HG03039 (cell line): ENCODE data around the gene UFL1.
"Not testable (repeated sequence)": the region's sequence is repeated elsewhere in the genome, so short reads cannot be mapped to it uniquely, and the experiment has no call there.

Experiments used
- ATAC-seq: cut with Tn5 transposase; IDR thresholded peaks from one replicate; pipeline ENCODE4 v1.9.1; 2021; ENCODE audit warnings: mild to moderate bottlenecking, moderate library complexity; ENCODE audit not compliant: unreplicated experiment

Gene UFL1

GRCh38 chr6:96521644-96522464, at the start of gene UFL1:
Gene UFL1 (plus strand): TSS chr6:96521806. CDS start chr6:96521874, 68 bp downstream.
- ATAC-seq: peak; percentile 96

GRCh38 chr6:96472291-96472690, 49.3 kb upstream of the UFL1 start:
- not testable (repeated sequence) for ATAC-seq

GRCh38 chr6:96478695-96479094, 42.9 kb upstream of the UFL1 start:
- no peak for ATAC-seq

DNA sequence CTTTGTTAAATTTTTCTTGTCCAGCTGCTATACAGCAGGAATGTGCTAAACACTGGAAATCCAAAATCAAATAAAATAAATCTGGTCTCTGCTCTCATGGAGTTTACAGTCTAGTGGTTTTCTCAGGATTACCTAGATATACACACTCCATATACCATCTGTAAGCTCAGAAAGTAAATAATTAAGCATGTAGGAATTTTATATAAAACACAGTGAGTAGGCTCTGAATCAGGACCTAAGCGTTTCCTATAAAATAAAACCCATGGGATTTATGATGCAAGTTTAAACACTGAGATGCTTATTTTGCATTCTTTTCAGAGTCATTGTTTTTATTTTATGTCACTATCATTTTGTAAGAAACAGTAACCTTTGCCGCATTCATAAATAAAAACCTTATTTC, 29.7 kb upstream of the UFL1 start:
- ATAC-seq: no peak

DNA sequence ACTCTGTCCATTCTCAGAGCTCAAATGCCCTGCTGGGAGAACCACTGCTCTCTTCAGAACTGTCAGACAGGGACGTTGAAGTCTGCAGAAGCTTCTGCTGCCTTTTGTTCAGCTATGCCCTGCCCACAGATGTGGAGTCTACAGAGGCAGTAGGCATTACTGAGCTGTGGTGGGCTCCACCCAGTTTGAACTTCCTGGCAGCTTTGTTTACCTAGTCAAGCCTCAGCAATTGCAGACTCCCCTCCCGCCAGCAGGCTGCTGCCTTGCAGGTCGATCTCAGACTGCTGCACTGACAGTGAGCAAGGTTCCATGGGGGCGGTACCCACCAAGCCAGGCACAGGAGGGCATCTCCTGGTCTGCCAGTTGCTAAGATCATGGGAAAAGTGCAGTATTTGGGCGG, 21.8 kb upstream of the UFL1 start:
- no peak for ATAC-seq

DNA sequence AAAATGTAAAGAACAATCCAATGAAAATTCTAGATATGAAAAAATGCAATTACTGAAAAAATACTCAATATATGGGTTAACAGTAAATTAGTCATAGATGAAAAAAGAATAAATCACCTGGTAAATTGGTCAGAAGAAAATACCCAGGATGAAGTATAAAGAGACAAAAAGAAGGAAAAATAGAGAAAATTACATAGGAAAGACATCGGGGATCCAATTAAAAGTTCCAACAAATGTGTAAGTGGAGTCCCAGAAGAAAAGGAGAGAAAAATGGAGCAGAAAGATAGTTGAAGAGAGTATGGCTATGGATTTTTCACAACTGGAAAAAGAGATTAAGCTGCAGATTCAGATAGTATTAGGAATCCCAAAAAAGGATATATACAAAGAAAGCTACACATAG, 18.7 kb upstream of the UFL1 start:
- ATAC-seq: no peak

DNA sequence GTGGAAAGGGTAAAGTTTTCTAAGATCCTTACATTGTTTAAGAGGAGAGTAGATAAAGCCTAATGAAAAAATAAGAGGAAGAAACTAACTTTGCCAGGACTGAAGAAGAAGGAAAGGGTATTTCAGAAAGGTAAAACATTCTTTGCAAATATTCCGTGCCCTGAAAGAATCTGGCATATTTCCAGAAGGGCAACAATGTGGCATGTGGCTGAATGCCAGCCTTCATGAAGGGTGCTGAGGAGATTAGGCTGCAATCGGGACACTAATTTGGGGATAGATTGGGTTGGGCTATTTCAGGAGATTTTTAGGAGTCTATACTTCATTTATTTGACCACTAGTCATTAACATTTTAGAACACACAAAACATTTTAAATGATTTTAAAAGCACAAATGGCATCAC, 16.2 kb upstream of the UFL1 start:
- ATAC-seq: no peak

GRCh38 chr6:96509281-96509680, 12.3 kb upstream of the UFL1 start:
- ATAC-seq: no peak

GRCh38 chr6:96520171-96521115, 1.2 kb upstream of the UFL1 start:
- ATAC-seq: no peak

GRCh38 chr6:96521306-96521643, 331 bp upstream of the UFL1 start:
- peak; percentile 17 for ATAC-seq

DNA sequence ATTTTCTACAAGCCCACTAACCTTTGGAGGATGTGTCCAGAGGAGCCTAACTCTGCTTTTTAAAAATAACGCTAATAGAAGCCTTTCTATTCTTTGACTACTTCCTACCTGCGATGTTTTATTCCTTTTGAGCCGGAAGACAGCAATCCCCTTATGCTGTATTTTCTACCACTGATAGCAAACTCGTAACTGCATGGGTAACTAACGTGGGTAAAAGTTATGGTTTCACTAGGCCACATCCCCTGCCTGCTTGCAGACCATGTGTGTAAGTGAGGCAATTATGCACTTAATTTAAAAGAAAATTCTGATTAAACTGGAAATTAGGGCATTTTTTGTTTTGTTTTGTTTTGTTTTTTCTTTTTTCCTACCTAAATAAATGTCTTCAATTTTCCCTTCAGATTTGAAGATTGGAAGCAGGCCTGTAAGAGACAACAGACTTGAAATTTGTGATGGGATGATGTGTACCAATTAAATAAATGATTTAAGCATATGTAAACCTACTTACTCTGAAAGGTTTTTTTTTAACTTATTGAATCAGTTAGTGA, 931 bp downstream of the UFL1 start:
- peak; percentile 21 for ATAC-seq

DNA sequence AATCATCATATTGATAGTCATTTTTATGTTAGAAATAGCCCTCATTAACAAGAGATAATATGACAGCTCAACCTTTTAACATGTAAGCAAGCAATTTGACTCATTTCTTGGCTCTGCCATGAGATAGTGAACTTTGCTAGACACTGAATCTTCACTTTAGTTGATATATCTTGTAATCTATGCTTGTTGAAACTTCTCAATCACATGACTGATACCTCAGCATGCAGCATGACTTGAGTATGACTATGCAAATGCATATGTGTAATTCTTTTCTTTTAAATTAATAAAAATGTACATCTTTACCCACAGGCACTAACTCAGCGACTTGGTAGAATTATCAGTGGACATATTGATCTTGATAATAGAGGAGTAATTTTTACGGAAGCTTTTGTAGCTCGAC, 6.6 kb downstream of the UFL1 start:
- no peak for ATAC-seq

GRCh38 chr6:96532399-96532798, 10.8 kb downstream of the UFL1 start:
- ATAC-seq: no peak

- ATAC-seq: no peak
Measured at GRCh38 chr6:96537726-96538125, 16.1 kb downstream of the UFL1 start.

DNA sequence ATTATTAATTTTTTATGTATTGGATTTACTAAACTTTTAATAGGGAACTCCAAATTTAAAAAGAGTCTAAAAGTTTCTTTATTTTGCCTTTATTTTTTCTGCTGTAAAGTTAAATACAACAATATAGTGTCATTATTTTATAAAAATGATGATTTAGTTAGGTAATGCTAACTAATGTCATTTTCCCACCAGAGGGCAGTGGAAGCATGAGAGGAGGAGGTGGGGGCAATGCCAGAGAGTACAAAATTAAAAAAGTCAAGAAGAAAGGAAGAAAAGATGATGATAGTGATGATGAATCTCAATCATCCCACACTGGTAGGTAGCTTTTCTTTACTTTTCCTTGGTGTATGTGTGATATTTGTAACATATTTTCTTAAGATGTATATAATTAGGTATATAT, 21.1 kb downstream of the UFL1 start:
- ATAC-seq: no peak

- ATAC-seq: no peak
Measured at GRCh38 chr6:96545882-96546281, 24.3 kb downstream of the UFL1 start.

DNA sequence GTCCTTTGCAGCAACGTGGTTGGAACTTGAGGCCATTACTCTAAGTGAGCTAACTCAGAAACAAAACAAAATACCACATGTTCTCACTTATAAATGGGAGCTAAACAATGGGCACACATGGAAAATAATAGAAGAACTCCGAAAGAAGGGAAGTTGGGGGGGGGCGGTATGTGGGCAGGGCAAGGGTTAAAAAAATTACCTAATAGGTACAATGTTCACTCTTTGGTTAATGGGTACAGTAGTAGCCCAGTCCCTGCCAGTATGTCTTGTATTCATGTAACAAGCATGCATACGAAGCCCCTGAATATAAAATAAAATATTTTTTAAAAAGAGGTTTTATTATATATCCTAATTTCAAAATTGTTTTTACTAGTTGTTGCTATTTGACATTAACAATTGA, 26.0 kb downstream of the UFL1 start:
- ATAC-seq: no peak

DNA sequence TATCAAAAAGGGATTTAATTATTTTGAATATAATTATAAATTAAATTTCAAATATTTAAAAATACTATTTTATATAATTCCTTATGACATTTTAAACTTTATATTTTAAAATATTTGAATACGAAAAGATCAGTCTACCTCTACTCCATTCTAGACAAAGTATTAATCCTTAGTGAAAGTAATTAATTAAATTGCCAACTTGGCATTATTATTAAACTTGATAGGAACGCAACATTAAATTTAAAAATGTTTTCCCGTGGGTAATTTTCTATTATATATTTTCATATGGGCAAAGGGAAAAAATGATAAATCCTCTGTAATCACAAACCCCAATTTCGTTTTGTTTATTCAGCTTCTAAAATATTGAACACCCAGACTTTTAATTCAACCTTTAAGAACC, 33.0 kb downstream of the UFL1 start:
- ATAC-seq: no peak

- not testable (repeated sequence) for ATAC-seq
Measured at GRCh38 chr6:96559740-96560139, 38.1 kb downstream of the UFL1 start.

DNA sequence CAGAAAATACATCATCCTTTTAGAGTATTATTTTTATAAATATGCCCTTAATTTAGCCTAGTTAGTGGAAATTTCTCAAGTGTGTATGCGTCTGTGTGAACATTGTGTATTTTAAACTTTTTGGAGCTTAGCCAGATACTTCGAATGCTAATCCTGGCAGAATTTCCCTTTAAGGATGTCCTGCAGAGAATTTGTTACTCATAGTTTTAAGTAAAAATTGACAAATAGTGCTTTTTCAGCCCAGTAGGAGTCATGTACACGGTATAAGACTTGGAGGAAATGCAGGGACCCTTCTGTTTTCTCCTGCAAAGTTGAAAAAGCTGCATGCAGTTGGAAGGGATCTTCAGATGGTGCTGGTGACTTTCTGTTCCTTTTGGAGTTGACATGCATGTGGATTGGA, 41.3 kb downstream of the UFL1 start, which contains the start of gene FHL5:
TSS of gene FHL5 (plus strand) at position 243 of the 400 bp plus-strand sequence. CDS start 40,486 bp downstream, outside the sequence.
- no peak for ATAC-seq

- ATAC-seq: no peak
Measured at GRCh38 chr6:96563853-96564252, 42.2 kb downstream of the UFL1 start.

GRCh38 chr6:96570053-96570452, 48.4 kb downstream of the UFL1 start:
- ATAC-seq: no peak
